Bronchial epithelial cell (primary cell): ENCODE data around the gene CELA2A. TPM values are rescaled to one million over a fixed set of nuclear protein-coding genes. Genes with fewer than 3 reads are reported as not detected.
A peak's percentile ranks its signal among the peaks of the same experiment; 100 is the strongest.

Source experiments
- DNase-seq: peaks from one replicate; pipeline ENCODE4 v3.0.0-alpha.2; 2010; ENCODE audit warnings: low read depth
- FAIRE-seq: peaks from 2 replicates; lab custom pipeline; 2011; peaks lifted over from hg19 to GRCh38; lab: Jason Lieb, UNC
- H3K27me3 ChIP-seq: 2 replicates; pipeline ENCODE4 v1.5.1; 2011; ENCODE audit warnings: low read length; ENCODE audit not compliant: control insufficient read depth, insufficient read depth
- H3K36me3 ChIP-seq: 2 replicates; pipeline ENCODE4 v1.5.1; 2011; ENCODE audit warnings: low read length; ENCODE audit not compliant: control insufficient read depth, insufficient read depth
- H3K4me3 ChIP-seq: 2 replicates; pipeline ENCODE4 v1.5.1; 2011; ENCODE audit warnings: mild to moderate bottlenecking, low read depth, low read length, control low read depth
- CTCF ChIP-seq: IDR thresholded peaks from 2 replicates; pipeline ENCODE4 v1.5.1; 2011; ENCODE audit warnings: mild to moderate bottlenecking, moderate library complexity, low read length, control low read depth, inconsistent platforms; ENCODE audit not compliant: insufficient read depth, severe bottlenecking
- total RNA-seq: library from RNA; depleted of rRNA; stranded (reverse); fragments of >200 nt; gene quantifications from 2 replicates; pipeline ENCODE4 v1.2.1, GENCODE V29; 2014

Gene CELA2A
- total RNA-seq, 1 donor from 2014 or later = not detected

- Histone ChIP-seq H3K36me3 (peaks cover 18% of the 10 kb centered on the region), H3K27me3 (no peaks in the 10 kb centered on the region), H3K4me3 (no peak overlapping the region)
- no peak for TF ChIP-seq CTCF
- no peak for DNase-seq
- FAIRE-seq = no peak
These were observed 33.0 kb upstream of the CELA2A start for GRCh38 chr1:15423355-15424077.

GRCh38 chr1:15424146-15424667 lies 32.3 kb upstream of the CELA2A start:
- peaks cover 19% of the 10 kb centered on the region for H3K36me3 ChIP-seq
- no peak for TF ChIP-seq CTCF
- H3K4me3 ChIP-seq = no peak overlapping the region
- FAIRE-seq (no peak), DNase-seq (peak; percentile 65)
- H3K27me3 ChIP-seq = no peaks in the 10 kb centered on the region

- Histone ChIP-seq H3K36me3 (peaks cover 19% of the 10 kb centered on the region), H3K27me3 (no peaks in the 10 kb centered on the region), H3K4me3 (no peak overlapping the region)
- DNase-seq (no peak), FAIRE-seq (no peak)
- no peak for TF ChIP-seq CTCF
These were observed 31.6 kb upstream of the CELA2A start for GRCh38 chr1:15424981-15425380.

GRCh38 chr1:15425521-15425920 lies 31.0 kb upstream of the CELA2A start:
- FAIRE-seq = no peak
- no peak overlapping the region for H3K4me3 ChIP-seq
- TF ChIP-seq CTCF = no peak
- H3K27me3 ChIP-seq = no peaks in the 10 kb centered on the region
- H3K36me3 ChIP-seq = peaks cover 19% of the 10 kb centered on the region
- no peak for DNase-seq

- DNase-seq (no peak), FAIRE-seq (no peak)
- no peak for TF ChIP-seq CTCF
- H3K36me3 ChIP-seq = peaks cover 20% of the 10 kb centered on the region
- H3K4me3 ChIP-seq = no peak overlapping the region
- H3K27me3 ChIP-seq = no peaks in the 10 kb centered on the region
These were observed 30.6 kb upstream of the CELA2A start for GRCh38 chr1:15425958-15426357.
